Measurements from ENCODE around the gene DSTN. TPM values are rescaled to one million over a fixed set of nuclear protein-coding genes. Genes with fewer than 3 reads are reported as not detected.

The DSTN gene
- total and polyA plus RNA-seq, 2 experiments from 2014 or later = 162 to 459 TPM

DNA sequence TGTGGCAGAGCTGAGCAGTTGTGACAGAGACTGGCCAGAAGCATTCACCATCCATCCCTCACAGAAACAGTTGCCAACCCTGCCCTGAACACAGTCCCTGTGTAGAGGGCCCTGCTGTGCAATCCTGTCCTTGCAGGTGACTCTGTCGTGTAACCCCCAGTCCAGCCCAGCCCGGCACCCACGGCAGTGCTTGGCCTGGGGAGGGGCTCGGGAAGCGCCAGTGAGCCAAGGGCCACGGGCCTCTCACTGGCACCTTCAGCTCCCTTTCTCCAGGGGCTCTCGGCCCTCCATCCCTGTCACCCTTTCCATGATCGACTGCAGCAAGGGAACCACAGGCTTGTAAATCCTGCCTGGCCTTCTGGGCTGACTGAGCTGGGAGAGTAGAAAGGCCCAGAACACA is 59.1 kb downstream of the DSTN start:
- 0 out of 3 replicates have a peak, but pooled peaks cover 3% of the 10 kb centered on the region for H3K9me3 Mint-ChIP-seq
- H3K4me1 ChIP-seq (ENCODE audit: insufficient read depth) = no peaks in the 10 kb centered on the region
- TF ChIP-seq NANOG (IDR thresholded peaks at IDR 0.05; ENCODE audit: borderline replicate concordance) (no peak), ZNF331 (CRISPR knock-in tag; IDR thresholded peaks at IDR 0.05; ENCODE audit: low read depth) (no peak), STAT1 (IDR thresholded peaks at IDR 0.05; ENCODE audit: unreplicated experiment) (no peak), CREB1 (CRISPR knock-in tag; IDR thresholded peaks at IDR 0.05; ENCODE audit: low read depth) (no peak), POLR2AphosphoS5 (IDR thresholded peaks at IDR 0.05; ENCODE audit: low read depth) (no peak), ZNF114 (CRISPR knock-in tag; IDR thresholded peaks at IDR 0.05) (no peak), JUNB (IDR thresholded peaks at IDR 0.05; ENCODE audit: unreplicated experiment) (no peak), EZH2 (IDR thresholded peaks at IDR 0.05; ENCODE audit: low read depth, unreplicated experiment) (no peak)
- TF ChIP-seq, protein P1, sequence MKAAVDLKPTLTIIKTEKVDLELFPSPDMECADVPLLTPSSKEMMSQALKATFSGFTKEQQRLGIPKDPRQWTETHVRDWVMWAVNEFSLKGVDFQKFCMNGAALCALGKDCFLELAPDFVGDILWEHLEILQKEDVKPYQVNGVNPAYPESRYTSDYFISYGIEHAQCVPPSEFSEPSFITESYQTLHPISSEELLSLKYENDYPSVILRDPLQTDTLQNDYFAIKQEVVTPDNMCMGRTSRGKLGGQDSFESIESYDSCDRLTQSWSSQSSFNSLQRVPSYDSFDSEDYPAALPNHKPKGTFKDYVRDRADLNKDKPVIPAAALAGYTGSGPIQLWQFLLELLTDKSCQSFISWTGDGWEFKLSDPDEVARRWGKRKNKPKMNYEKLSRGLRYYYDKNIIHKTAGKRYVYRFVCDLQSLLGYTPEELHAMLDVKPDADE (IDR thresholded peaks at IDR 0.05) = no peak
- TF ChIP-seq, protein P2, sequence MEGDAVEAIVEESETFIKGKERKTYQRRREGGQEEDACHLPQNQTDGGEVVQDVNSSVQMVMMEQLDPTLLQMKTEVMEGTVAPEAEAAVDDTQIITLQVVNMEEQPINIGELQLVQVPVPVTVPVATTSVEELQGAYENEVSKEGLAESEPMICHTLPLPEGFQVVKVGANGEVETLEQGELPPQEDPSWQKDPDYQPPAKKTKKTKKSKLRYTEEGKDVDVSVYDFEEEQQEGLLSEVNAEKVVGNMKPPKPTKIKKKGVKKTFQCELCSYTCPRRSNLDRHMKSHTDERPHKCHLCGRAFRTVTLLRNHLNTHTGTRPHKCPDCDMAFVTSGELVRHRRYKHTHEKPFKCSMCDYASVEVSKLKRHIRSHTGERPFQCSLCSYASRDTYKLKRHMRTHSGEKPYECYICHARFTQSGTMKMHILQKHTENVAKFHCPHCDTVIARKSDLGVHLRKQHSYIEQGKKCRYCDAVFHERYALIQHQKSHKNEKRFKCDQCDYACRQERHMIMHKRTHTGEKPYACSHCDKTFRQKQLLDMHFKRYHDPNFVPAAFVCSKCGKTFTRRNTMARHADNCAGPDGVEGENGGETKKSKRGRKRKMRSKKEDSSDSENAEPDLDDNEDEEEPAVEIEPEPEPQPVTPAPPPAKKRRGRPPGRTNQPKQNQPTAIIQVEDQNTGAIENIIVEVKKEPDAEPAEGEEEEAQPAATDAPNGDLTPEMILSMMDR (conservative IDR thresholded peaks at IDR 0.05; ENCODE audit: low read depth in 2 of 2) = no peak
- TF ChIP-seq, protein P3, sequence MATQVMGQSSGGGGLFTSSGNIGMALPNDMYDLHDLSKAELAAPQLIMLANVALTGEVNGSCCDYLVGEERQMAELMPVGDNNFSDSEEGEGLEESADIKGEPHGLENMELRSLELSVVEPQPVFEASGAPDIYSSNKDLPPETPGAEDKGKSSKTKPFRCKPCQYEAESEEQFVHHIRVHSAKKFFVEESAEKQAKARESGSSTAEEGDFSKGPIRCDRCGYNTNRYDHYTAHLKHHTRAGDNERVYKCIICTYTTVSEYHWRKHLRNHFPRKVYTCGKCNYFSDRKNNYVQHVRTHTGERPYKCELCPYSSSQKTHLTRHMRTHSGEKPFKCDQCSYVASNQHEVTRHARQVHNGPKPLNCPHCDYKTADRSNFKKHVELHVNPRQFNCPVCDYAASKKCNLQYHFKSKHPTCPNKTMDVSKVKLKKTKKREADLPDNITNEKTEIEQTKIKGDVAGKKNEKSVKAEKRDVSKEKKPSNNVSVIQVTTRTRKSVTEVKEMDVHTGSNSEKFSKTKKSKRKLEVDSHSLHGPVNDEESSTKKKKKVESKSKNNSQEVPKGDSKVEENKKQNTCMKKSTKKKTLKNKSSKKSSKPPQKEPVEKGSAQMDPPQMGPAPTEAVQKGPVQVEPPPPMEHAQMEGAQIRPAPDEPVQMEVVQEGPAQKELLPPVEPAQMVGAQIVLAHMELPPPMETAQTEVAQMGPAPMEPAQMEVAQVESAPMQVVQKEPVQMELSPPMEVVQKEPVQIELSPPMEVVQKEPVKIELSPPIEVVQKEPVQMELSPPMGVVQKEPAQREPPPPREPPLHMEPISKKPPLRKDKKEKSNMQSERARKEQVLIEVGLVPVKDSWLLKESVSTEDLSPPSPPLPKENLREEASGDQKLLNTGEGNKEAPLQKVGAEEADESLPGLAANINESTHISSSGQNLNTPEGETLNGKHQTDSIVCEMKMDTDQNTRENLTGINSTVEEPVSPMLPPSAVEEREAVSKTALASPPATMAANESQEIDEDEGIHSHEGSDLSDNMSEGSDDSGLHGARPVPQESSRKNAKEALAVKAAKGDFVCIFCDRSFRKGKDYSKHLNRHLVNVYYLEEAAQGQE (IDR thresholded peaks at IDR 0.05; ENCODE audit: unreplicated experiment) = no peak
- no peaks in the 10 kb centered on the region for H3K9me2 ChIP-seq (ENCODE audit: insufficient read depth)
- H3K4me1 Mint-ChIP-seq = no peaks in the 10 kb centered on the region; the same call in 2 of the 3 replicates
- H3K27ac ChIP-seq (ENCODE audit: low read depth) = no peak overlapping the region
- H3F3A ChIP-seq (replicated peaks; ENCODE audit: low read depth) = no peaks in the 10 kb centered on the region
- no peaks in the 10 kb centered on the region for H3K79me2 ChIP-seq (replicated peaks; ENCODE audit: insufficient read depth)
- no peaks in the 10 kb centered on the region for H3K27me3 ChIP-seq (ENCODE audit: insufficient read depth)
- no peak overlapping the region for H2AFZ ChIP-seq
- H3K4me2 ChIP-seq = no peak overlapping the region
- H3K36me3 Mint-ChIP-seq (ENCODE audit: low read depth) = peaks cover 68% of the 10 kb centered on the region
- H3K4me3 ChIP-seq = no peak overlapping the region
- no peaks in the 10 kb centered on the region for H4K20me1 ChIP-seq (replicated peaks; ENCODE audit: insufficient read depth)
- no peak overlapping the region for H3K4me3 Mint-ChIP-seq
- peaks cover 13% of the 10 kb centered on the region for H3K27me3 Mint-ChIP-seq (ENCODE audit: insufficient read depth, low read depth, poor library complexity)
- DNase-seq (ENCODE audit: low spot score) (no peak), ATAC-seq (no peak)
- peaks cover 5% of the 10 kb centered on the region; the same call in 1 of the 2 replicates for H3K36me3 ChIP-seq (ENCODE audit: insufficient read depth)
- H3K27ac Mint-ChIP-seq = no peak overlapping the region

Data from GM23338 (cell line).